ENCODE measurements around the gene STARD5. TPM values are rescaled to one million over a fixed set of nuclear protein-coding genes. Genes with fewer than 3 reads are reported as not detected.
A peak's percentile ranks its signal among the peaks of the same experiment; 100 is the strongest.

STARD5 gene
- total and polyA plus RNA-seq, 2 of the 8 experiments (the other 6 are each of a cell fraction or from before 2014, with no cell fraction given): 5.5 to 10.4 TPM

DNA sequence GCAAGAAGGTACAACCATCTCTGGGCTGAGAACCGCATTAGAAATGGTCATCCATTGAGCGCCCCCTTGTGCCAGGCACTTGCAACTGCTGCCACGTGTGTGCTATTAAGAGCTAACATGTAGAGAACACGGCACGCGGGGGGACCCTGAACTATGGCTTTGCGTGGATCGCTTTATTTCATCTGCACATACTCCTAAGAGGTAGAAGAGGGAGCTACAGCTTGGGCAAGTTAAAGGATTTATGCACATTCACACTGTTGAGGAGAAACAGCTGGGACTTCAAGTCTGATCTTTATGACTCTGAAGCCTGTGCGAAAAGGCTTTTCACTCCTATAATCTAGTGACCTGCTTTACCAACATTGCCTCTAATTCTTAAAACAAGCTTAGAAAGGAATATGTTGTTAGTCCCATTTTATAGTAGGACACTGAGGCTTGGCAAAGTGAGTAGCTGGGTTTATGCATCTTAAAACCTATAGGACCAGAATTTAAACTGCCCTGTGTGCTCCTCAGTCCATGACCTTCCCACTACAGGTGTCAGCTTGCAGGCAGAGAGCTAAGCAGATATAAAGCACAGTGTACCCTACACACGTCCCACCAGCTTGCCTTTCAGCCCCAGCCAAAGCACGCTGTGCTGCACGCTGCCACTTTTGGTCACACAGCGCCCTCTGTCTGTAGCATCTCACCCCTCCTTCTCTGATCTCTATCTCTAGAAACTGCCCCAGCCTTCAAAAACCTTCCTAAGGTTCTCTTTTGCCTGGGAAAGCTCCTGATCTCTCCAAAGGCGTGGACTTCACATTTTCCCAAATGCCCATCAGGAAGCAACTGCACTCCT lies 57.8 kb downstream of the STARD5 start:
- Histone ChIP-seq H4K20me1 (replicated peaks in 1 of 2; ENCODE audit: control insufficient read depth in 1 of 2, insufficient read depth in 2 of 2, low read length in 2 of 2) (no peaks in the 10 kb centered on the region), H3K9ac (replicated peaks in 1 of 4; ENCODE audit: extremely low read depth in 1 of 4, low read depth in 3 of 4, low read length in 3 of 4) (no peak overlapping the region), H3K27me3 (replicated peaks in 1 of 4; ENCODE audit: control insufficient read depth in 3 of 4, extremely low read depth in 1 of 4, insufficient read depth in 3 of 4, low read length in 3 of 4) (peaks cover 0 to 2% (median 0%) of the 10 kb centered on the region in 4 experiments; a peak in 2 of 7 replicates), H3K18ac (ENCODE audit: extremely low read depth, low read length) (no peak overlapping the region), H4K5ac (ENCODE audit: insufficient read length, low read depth, low read length) (no peak overlapping the region), H3K23me2 (ENCODE audit: low read depth, low read length) (no peaks in the 10 kb centered on the region), H3K56ac (replicated peaks; ENCODE audit: insufficient read length, low read depth, low read length) (no peak overlapping the region), H2BK120ac (replicated peaks; ENCODE audit: low read depth, low read length) (no peak overlapping the region), H2AFZ (ENCODE audit: low read length) (peak overlapping the region; percentile 86), H3K27ac (ENCODE audit: low read depth, low read length) (no peak overlapping the region), H3K4me3 (ENCODE audit: extremely low read depth in 1 of 4, insufficient read depth in 2 of 4, low read depth in 3 of 4, low read length in 4 of 4) (peak overlapping the region in 3 of 4 experiments; percentile 7 to 51 (median 16); a peak in 3 of 8 replicates), H4K8ac (ENCODE audit: extremely low read depth, insufficient read depth, low read length) (no peak overlapping the region), H3K4ac (replicated peaks; ENCODE audit: insufficient read length, low read depth, low read length) (no peak overlapping the region), H4K91ac (replicated peaks; ENCODE audit: insufficient read length, low read length) (no peak overlapping the region), H3K23ac (ENCODE audit: insufficient read length) (no peak overlapping the region), H2BK5ac (ENCODE audit: low read depth, low read length) (no peak overlapping the region), H3K14ac (ENCODE audit: insufficient read length) (no peak overlapping the region), H3K36me3 (ENCODE audit: control insufficient read depth in 2 of 4, insufficient read depth in 4 of 4, low read length in 3 of 4) (no peaks in the 10 kb centered on the region), H2BK15ac (ENCODE audit: low read length) (no peak overlapping the region), H2AK5ac (ENCODE audit: low read depth, low read length) (no peak overlapping the region), H3K79me1 (ENCODE audit: low read depth, low read length) (no peaks in the 10 kb centered on the region), H3K4me1 (replicated peaks in 1 of 4; ENCODE audit: control insufficient read depth in 3 of 4, insufficient read depth in 4 of 4, low read length in 3 of 4) (peaks cover 0 to 5% (median 1%) of the 10 kb centered on the region in 4 experiments; a peak in 2 of 7 replicates), H2BK20ac (ENCODE audit: low read length) (no peak overlapping the region), H3K4me2 (ENCODE audit: insufficient read depth in 1 of 2, low read depth in 2 of 2, low read length in 2 of 2) (peak overlapping the region; percentile 2 to 69; a peak in 3 of 4 replicates), H3K9me3 (ENCODE audit: insufficient read depth in 2 of 2, low read depth in 1 of 2, low read length in 1 of 2) (no peaks in the 10 kb centered on the region), H2BK12ac (ENCODE audit: low read depth, low read length) (no peak overlapping the region), H3K79me2 (ENCODE audit: control insufficient read depth in 1 of 2, insufficient read depth in 2 of 2, low read length in 2 of 2) (no peaks in the 10 kb centered on the region)
- ChIA-PET POLR2A (ENCODE audit: partially characterized antibody) (interaction anchor here (1.2 to 2.3 kb wide), 4 partner anchors 9 to 289 kb away, joined by 3 to 5 read pairs (median 4); no protein-coding TSS in a partner anchor), CTCF (ENCODE audit: partially characterized antibody) (interaction anchor here (0.5 to 9.8 kb wide), 122 partner anchors 9 to 822 kb away, joined by 3 to 262 read pairs (median 5); partner anchors contain the start of genes CFAP161 and IL16)
- WGBS, 2 experiments (ENCODE audit: extremely low coverage in 1 of 2, insufficient coverage in 1 of 2, insufficient read length in 1 of 2, insufficient replicate concordance in 2 of 2, low coverage in 1 of 2, low lambda C conversion rate in 2 of 2, missing lambda C conversion rate in 1 of 2): 8% methylated on average over 14 of the region's 14 CpGs; no CpG with 5 or more reads in 1 of the 2 experiments
- DNase-seq (ENCODE audit: low read depth in 1 of 2, low spot score in 2 of 2) (peak; percentile 70 to 93), FAIRE-seq (peak; percentile 91)
- TF ChIP-seq RNF2 (IDR thresholded peaks at IDR 0.05; ENCODE audit: borderline replicate concordance, low read depth, low read length, missing control alignments, poor library complexity, severe bottlenecking) (no peak), NANOG (IDR thresholded peaks at IDR 0.05; ENCODE audit: insufficient read depth, low read depth, low read length, poor library complexity, severe bottlenecking) (no peak), TAF1 (IDR thresholded peaks at IDR 0.05; ENCODE audit: low read depth, low read length) (no peak), SIN3A (conservative IDR thresholded peaks at IDR 0.05 in 1 of 2, IDR thresholded peaks at IDR 0.05 in 1 of 2; ENCODE audit: low read depth in 1 of 2, low read length in 2 of 2) (peak in 1 of 2 experiments; percentile 50; a peak in 2 of 4 replicates), MAX (IDR thresholded peaks at IDR 0.05) (peak; percentile 96), KDM4A (IDR thresholded peaks at IDR 0.05; ENCODE audit: low read depth, low read length, severe bottlenecking) (peak; percentile 21), ASH2L (IDR thresholded peaks at IDR 0.05; ENCODE audit: low read length) (no peak), FOSL1 (IDR thresholded peaks at IDR 0.05; ENCODE audit: insufficient read depth, low read depth, low read length) (no peak)

All from H1 (cell line).